Loucy (cell line): Measurements from ENCODE around the gene NOTO.
"Not testable (repeated sequence)": the region's sequence is repeated elsewhere in the genome, so short reads cannot be mapped to it uniquely, and the experiment has no call there.

ENCODE experiments used
- H2AFZ ChIP-seq: fragments of 200-600 bp; sonication (generic); 2 replicates; pipeline ENCODE4 v1.6.0; 2016; ENCODE audit warnings: antibody characterized with exemption, mild to moderate bottlenecking, low read length, moderate library complexity
- H3F3A ChIP-seq: fragments of 200-600 bp; 2 replicates; pipeline ENCODE4 v1.6.0; 2016; ENCODE audit warnings: antibody characterized with exemption, low read depth, mild to moderate bottlenecking
- H3K27me3 ChIP-seq: fragments of 200-600 bp; sonication (generic); 2 replicates; pipeline ENCODE4 v1.6.1; 2014; ENCODE audit warnings: low read length, mild to moderate bottlenecking; ENCODE audit not compliant: insufficient read depth, poor library complexity, severe bottlenecking
- H3K36me3 ChIP-seq: fragments of 200-600 bp; sonication (generic); 2 replicates; pipeline ENCODE4 v1.6.1; 2016; ENCODE audit warnings: low read length; ENCODE audit not compliant: insufficient read depth
- H3K4me1 ChIP-seq: fragments of 200-600 bp; sonication (generic); 2 replicates; pipeline ENCODE4 v1.5.1; 2014; ENCODE audit warnings: low read length, mild to moderate bottlenecking; ENCODE audit not compliant: insufficient read depth, poor library complexity, severe bottlenecking
- H3K4me2 ChIP-seq: fragments of 200-600 bp; sonication (generic); 2 replicates; pipeline ENCODE4 v1.6.0; 2014; ENCODE audit warnings: antibody characterized with exemption, low read length, low read depth, mild to moderate bottlenecking; ENCODE audit not compliant: poor library complexity, severe bottlenecking
- H3K4me3 ChIP-seq: fragments of 200-600 bp; sonication (generic); 2 replicates; pipeline ENCODE4 v1.5.1; 2014; ENCODE audit warnings: low read length, mild to moderate bottlenecking, mixed read lengths; ENCODE audit not compliant: poor library complexity, severe bottlenecking
- H3K79me2 ChIP-seq: fragments of 200-600 bp; sonication (generic); 2 replicates; pipeline ENCODE4 v1.6.1; 2014; ENCODE audit warnings: low read length; ENCODE audit not compliant: insufficient read depth
- H3K9ac ChIP-seq: fragments of 200-600 bp; sonication (generic); 2 replicates; pipeline ENCODE4 v1.6.0; 2014; ENCODE audit warnings: mild to moderate bottlenecking, low read depth, low read length, moderate library complexity; ENCODE audit not compliant: poor library complexity, severe bottlenecking
- H3K9me2 ChIP-seq: fragments of 200-600 bp; sonication (generic); replicated peaks from 2 replicates; pipeline ENCODE4 v1.6.1; 2016; ENCODE audit warnings: low read depth, low read length, mixed read lengths
- H3K9me3 ChIP-seq: fragments of 200-600 bp; sonication (generic); 2 replicates; pipeline ENCODE4 v1.6.1; 2014; ENCODE audit warnings: mild to moderate bottlenecking, antibody characterized with exemption, low read length, low read depth; ENCODE audit not compliant: insufficient read depth
- H4K20me1 ChIP-seq: fragments of 200-600 bp; sonication (generic); 2 replicates; pipeline ENCODE4 v1.6.0; 2014; ENCODE audit warnings: antibody characterized with exemption, low read length, mild to moderate bottlenecking; ENCODE audit not compliant: insufficient read depth, poor library complexity, severe bottlenecking
- CTCF ChIP-seq: fragments of 200-600 bp; sonication (generic); conservative IDR thresholded peaks from 2 replicates; pipeline ENCODE4 v1.5.1; 2014; ENCODE audit warnings: mild to moderate bottlenecking, antibody characterized with exemption, low read length
- EZH2phosphoT487 ChIP-seq: fragments of 200-600 bp; IDR thresholded peaks from 2 replicates; pipeline ENCODE4 v1.6.1; 2018; ENCODE audit warnings: antibody characterized with exemption, mild to moderate bottlenecking, moderate library complexity, borderline replicate concordance

NOTO gene

GRCh38 chr2:73187549-73187948 lies 14.8 kb upstream of the NOTO start:
- H3K4me3 ChIP-seq, result no peak overlapping the region
- no peak overlapping the region for H3K4me2 ChIP-seq
- no peaks in the 10 kb centered on the region for H4K20me1 ChIP-seq
- H3K9ac ChIP-seq, result no peak overlapping the region
- H3K79me2 ChIP-seq, result no peaks in the 10 kb centered on the region
- H3K9me3 ChIP-seq, result no peaks in the 10 kb centered on the region
- H3K36me3 ChIP-seq, result no peaks in the 10 kb centered on the region
- no peaks in the 10 kb centered on the region for H3F3A ChIP-seq
- no peaks in the 10 kb centered on the region for H3K9me2 ChIP-seq
- no peaks in the 10 kb centered on the region for H3K27me3 ChIP-seq
- TF ChIP-seq EZH2phosphoT487, result no peak
- TF ChIP-seq CTCF, result no peak
- H2AFZ ChIP-seq, result no peak overlapping the region
- no peaks in the 10 kb centered on the region for H3K4me1 ChIP-seq

GRCh38 chr2:73197579-73197978 lies 4.8 kb upstream of the NOTO start:
- Histone ChIP-seq H3K4me3 (no peak overlapping the region), H3K79me2 (no peaks in the 10 kb centered on the region), H3K36me3 (no peaks in the 10 kb centered on the region), H3F3A (no peaks in the 10 kb centered on the region), H3K9me2 (no peaks in the 10 kb centered on the region), H3K4me1 (no peaks in the 10 kb centered on the region), H3K4me2 (no peak overlapping the region), H3K9ac (no peak overlapping the region), H4K20me1 (no peaks in the 10 kb centered on the region), H3K27me3 (no peaks in the 10 kb centered on the region), H3K9me3 (no peaks in the 10 kb centered on the region), H2AFZ (no peak overlapping the region)
- TF ChIP-seq CTCF (no peak), EZH2phosphoT487 (no peak)

DNA sequence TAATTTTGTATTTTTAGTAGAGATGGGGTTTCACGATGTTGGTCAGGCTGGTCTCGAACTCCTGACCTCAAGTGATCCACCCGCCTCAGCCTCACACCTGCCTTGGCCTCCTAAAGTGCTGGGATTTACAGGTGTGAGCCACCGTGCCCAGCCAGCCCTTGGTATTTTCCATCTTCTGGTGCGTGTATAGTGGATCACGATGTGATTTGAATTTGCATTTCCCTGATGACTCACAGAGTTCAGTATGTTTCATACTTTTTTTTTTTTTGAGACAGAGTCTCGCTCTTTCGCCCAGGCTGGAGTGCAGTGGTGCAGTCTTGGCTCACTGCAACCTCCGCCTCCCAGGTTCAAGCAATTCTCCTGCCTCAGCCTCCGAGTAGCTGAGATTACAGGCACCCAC lies 2.1 kb upstream of the NOTO start:
- H3K9me3 ChIP-seq, H3K9ac ChIP-seq, H3K4me3 ChIP-seq, H3K4me1 ChIP-seq, H3F3A ChIP-seq, H3K4me2 ChIP-seq, H4K20me1 ChIP-seq, H3K9me2 ChIP-seq, H2AFZ ChIP-seq, H3K36me3 ChIP-seq, H3K79me2 ChIP-seq, H3K27me3 ChIP-seq: not testable (repeated sequence)

GRCh38 chr2:73203055-73203681 lies 794 bp downstream of the NOTO start:
- H2AFZ ChIP-seq, result no peak overlapping the region
- H3K4me3 ChIP-seq, result no peak overlapping the region
- H3F3A ChIP-seq, result no peaks in the 10 kb centered on the region
- no peaks in the 10 kb centered on the region for H3K9me3 ChIP-seq
- no peaks in the 10 kb centered on the region for H4K20me1 ChIP-seq
- no peaks in the 10 kb centered on the region for H3K9me2 ChIP-seq
- H3K27me3 ChIP-seq, result no peaks in the 10 kb centered on the region
- no peak overlapping the region for H3K9ac ChIP-seq
- no peak overlapping the region for H3K4me2 ChIP-seq
- H3K4me1 ChIP-seq, result no peaks in the 10 kb centered on the region
- no peaks in the 10 kb centered on the region for H3K79me2 ChIP-seq
- TF ChIP-seq EZH2phosphoT487 (no peak), CTCF (no peak)
- H3K36me3 ChIP-seq, result no peaks in the 10 kb centered on the region
